Body of pancreas (tissue), 4 donors: Measurements from ENCODE around the gene ZNF862.
A peak's percentile ranks its signal among the peaks of the same experiment; 100 is the strongest.

Experiments
- CTCF ChIP-seq, 7 experiments: fragments of 450-650 bp in 4 of 7; fragments of 200-600 bp in 3 of 7; sonication (generic) in 3 of 7; IDR thresholded peaks; one replicate each; pipeline ENCODE4 v1.5.1; 2016 to 2019; ENCODE audit warnings: antibody characterized with exemption in 7 of 7
- POLR2A ChIP-seq, 3 donors: fragments of 450-650 bp; IDR thresholded peaks; one replicate each; pipeline ENCODE4 v1.6.1; 2016; ENCODE audit warnings: antibody characterized with exemption in 3 of 3, mild to moderate bottlenecking in 2 of 3

- TF ChIP-seq CTCF (IDR thresholded peaks at IDR 0.05) (peak in 1 of 7 experiments; percentile 12), POLR2A (IDR thresholded peaks at IDR 0.05) (no peak)
Measured at GRCh38 chr7:149809215-149809614, 29.0 kb upstream of the ZNF862 start.
